CD1c-positive myeloid dendritic cell (primary cell): ENCODE data around the gene SLC44A3.

ENCODE experiments used
- DNase-seq: peaks from one replicate; pipeline ENCODE4 v3.0.0-alpha.2; 2016; ENCODE audit errors: extremely low spot score

The SLC44A3 gene

DNA sequence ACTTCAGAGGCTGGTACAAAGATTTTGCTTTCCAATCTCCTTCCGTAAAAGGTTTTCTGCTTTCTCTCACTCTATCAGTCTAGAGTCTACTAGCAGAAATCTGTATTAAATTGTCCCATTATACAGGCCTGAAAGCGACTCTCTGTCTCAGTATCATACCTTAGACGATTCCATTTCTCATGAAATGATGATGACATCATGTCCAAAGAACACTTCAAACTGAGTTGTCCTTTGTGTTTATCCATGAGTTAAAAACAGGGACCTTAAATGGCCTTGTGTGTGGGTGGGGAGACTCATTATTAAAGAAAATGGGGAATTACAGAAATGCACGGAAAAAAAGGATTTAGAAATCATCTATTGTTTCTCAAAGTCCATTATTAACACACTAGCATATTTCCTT, 21.0 kb upstream of the SLC44A3 start:
- peak; percentile 77 for DNase-seq

DNA sequence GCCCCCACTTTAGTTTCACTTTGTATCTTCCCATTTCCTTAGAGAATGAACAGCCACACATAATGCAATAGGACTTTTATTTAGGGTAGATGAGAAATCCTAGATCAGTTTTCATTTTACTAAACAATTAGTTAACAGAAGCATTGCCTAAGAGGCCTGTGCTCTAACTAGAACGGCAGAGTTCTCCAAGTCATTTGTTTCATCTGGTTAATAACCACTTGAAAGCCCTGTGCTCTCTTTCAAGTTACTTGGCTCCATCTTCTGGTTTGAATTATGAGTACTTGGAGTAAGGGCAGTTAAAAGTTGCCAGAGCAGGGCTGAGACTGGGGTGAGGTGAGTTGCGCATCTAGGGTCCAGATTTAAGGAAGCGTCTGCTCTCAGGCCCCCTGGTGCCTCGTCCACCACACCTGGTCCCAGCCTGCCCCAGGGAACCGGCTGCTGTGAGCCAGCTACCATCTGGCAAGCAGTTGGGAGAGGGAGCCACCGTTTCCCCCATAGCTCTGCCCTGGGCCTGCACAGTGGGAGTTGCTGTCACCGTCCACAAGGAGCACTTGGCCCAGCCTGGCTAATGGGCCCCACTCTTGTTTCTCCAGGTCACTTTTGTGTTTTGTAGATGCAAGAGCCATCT, 18.1 kb upstream of the SLC44A3 start:
- DNase-seq = peak; percentile 41

DNA sequence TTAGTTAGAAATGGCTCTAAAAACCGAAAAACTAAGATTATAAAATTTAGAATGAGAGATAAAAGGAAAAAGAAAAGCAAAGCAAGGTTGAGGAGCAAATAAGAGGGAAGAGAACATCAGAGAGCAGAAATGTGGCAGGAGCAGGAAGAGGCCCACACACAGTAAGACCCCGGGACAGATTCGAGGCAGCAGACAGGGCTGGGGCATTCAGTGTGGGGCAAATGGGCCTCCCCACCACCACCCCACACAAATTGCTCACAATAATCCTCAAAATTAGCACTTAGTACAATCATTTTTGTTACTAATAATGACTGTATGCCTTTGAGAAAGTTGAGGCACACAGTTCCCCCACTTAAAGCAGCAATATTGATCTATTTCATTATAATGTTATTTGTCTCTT, 17.1 kb upstream of the SLC44A3 start:
- no peak for DNase-seq

DNA sequence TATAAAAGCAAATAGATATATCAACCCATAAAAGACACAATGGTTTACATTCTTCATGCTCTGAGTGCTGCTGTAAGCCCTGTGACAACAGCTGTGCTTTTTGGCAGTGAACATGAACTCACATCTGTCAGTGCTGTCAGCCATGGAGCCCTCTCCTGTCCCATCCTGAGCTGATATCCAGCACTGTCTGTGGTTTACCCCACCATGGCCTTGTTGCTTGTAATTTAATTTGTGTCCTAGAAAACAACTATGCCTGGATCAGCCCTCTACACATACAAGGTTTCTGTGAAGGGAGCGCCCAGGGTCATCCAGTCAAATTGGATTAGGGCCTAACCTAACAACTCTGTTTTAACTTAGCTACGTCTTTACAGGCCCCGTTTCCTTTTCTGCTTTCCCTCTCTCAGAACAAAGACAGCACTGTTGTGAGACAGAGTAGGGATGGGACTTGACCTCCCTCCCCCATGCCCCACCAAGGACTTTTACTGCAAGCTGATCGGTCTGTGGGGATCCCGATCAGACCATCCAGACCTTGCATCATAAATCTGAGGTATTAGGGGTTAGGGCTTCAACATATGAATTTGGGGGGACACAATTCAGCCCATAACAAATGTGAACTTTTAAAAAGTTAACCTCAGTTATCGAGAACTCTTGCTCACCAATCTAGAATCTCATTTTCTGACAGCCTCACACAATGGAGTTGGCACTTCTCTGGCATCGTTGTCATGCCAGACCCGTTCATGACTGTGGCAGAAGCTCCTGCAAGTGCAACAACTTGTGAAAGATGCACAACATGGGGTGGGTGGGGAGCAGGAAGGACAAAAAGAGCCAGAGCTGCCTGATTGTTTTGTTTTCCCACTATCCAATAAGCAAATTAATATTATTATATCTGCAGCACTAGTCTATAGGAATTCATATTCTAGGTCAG, 16.4 kb upstream of the SLC44A3 start:
- no peak for DNase-seq

DNA sequence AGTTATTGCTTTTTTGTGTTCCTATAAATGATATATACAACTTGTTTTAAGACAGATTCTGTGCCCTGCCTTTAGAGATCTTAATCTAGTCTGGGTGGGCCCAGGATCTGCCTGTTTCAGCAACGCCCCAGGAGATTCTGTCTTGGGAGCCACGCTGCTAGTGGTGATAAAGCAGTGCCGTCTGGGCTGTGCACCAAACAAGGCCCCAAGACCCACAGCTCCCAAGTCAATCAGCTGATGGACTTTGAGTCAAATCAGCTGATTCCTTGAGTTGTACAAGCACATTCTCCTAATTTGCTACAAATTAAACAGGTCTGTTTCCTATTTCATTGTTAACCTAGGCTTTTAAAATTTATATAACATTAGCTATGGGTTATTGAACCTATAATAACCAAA, 15.7 kb upstream of the SLC44A3 start:
- no peak for DNase-seq

DNA sequence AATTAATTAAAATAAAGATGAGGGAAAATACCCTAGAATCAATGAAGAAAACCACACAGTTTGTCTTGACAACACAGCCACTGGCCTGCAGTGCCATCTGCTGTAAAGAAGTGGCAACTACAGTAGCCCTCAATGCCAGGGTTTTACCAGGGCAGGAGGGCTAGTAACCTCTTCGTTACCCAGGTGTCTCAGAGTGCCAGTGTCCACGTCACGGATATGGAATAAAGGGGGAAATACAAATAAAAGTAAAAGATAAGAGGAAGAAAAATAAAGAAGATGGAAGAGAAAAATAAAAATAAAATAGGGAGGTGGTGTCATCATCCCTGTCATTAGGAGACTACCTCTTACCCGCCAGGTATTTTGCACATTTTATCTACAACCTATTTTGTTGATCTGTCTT, 14.2 kb upstream of the SLC44A3 start:
- DNase-seq = peak; percentile 72

DNA sequence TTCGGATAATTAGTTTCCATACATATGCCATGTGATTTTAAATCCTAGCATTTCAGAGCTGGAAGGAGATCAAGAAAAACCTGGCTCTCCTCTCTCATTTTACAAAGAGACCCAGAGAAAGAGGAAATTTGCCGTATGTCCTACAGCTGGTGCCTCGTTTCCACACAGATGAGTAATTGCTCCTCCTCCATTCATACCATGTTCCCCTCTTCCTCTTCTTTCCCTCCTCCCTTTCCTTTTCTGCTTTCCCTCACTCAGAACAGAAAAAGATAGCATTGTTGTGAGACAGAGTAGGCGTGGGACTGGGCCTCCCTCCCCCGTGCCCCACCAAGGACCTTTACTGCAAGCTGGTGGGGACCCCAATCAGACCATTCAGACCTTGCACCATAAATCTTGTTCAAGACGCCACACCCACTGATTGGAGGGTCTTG, 13.7 kb upstream of the SLC44A3 start:
- DNase-seq = no peak

DNA sequence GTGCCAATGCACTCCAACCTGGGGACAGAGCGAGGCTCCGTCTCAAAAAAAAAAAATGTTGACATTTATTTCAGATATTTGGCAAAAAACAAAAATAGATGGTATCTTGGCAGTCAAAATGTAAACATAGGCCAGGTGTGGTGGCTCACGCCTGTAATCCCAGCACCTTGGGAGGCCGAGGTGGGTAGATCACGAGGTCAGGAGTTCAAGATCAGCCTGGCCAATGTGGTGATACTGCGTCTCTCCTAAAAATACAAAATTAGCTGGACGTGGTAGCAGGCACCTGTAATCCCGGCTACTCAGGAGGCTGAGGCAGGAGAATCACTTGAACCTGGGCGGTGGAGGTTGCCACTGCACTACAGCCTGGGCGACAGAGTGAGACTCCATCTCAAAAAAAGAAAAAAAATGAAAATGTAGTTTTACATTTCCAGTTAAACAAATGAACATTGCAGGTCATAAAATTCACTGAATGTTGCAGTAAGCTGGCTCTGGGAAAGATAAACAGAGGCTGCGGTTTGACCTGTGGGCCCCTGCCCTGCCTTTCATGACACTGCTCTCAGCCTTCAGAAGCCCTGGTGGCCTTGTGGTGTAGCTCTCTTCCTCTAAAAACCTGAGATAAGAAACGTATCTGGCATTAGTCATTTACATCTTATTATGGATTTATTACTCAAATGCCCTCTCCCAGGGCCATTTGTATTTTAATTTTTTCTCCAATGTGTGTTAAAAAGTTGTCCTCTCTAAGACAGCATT, 12.2 kb upstream of the SLC44A3 start:
- DNase-seq = no peak

DNA sequence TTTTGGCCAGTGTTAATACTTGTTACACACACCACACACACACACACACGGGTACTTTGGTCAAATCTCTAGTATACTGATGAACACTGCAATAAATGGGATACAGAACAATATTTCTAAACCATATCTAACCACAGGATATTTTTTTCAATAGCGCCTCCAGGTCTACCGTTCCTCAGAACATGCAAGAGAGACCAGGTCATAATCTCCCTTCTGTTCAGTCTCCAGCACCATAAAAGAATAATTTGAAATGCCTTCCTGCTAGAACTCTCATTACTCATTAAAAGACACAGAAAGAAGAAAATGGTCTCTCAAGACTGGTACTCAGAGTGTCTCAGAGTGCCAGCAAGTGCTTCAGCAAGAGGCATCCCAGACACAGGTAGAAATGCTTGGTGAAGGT, 11.5 kb upstream of the SLC44A3 start:
- DNase-seq = no peak

DNA sequence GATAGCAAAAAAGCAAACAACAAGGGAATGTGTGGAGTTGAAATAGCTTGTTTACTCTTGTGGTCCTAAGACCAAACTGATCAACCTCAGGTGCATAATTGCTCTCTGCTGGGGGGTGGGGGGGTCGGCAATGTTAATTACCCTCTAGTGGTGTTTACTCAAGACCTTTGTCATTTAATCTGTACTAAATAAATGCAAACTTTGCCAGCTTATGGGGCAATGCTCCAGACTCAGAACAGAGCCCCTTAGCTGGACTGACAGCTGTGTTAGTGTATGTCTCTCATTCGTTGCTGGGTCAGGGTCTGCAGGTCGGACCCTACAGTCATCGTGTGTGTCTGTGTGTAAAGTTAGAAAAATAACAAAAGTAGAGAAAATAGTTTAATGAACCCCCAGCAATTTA, 7.2 kb upstream of the SLC44A3 start:
- DNase-seq = no peak

DNA sequence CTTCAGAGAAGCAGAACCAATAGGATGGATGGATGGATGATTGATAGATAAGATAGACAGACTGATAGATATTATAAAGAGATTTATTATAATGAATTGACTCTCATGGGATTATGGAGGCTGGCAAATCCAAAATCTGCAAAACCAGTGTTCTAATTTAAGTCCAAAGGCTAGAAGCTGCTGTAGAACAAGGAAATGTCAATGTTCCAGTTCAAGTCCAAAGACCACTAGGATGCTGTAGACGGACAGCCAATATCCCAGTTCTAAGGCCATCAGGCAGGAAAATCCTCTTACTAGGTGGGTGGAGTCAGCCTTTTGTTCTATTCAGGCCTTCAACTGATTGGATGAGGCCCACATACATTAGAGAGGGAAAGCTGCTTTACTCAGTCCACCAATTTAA, 4.1 kb upstream of the SLC44A3 start:
- DNase-seq = no peak

DNA sequence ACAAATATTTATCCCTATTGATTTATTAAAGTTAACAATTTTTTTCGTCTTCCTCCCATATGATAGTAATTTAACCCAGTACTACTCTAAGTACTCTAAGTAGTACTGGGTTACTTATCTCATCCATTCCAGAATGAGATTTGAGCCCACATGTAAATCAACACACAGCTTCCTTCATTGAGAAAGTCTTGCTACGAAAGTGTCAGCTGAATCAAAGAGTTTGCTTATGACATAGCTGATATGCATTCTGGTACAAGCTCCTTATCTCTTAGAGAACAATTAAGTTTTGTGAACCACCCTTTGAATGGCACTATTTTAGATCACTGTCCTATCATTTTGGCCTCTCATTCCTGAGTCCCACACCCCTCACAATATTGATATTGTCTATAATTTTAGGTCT, 2.4 kb upstream of the SLC44A3 start:
- DNase-seq = no peak

DNA sequence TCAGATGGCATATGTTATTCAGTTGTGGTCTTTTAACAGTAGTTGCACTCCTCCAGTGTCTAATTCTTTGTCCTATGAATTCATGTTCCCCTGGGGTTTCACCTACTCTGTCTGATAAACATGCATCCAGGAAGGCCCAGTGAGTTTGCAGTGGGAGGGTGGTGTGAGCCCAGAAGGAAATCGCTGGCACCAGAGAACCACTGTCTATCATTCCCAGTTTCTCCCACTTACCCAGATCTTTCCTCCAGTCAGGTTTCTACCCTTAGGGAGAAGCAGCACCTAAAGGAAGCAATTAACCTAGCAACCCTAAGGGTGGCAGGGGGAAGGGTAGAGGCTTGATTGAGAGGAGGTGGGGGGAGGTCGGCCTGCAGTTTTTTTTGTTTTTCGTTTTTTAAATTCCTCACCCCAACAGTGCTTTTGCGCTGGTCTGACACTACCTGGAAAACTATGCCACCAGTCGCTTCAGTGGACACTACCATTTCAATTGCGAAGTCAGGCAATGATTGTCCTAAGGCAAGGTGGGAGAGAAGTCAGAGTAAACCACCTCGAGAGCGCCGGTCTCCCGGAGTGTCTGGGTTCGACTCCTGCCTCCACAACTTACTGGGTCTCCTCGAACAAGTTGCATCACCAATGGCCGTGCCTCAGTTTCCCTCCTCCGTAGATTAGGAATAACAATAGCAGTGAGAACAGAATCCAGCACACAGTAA, 766 bp upstream of the SLC44A3 start:
- no peak for DNase-seq

DNA sequence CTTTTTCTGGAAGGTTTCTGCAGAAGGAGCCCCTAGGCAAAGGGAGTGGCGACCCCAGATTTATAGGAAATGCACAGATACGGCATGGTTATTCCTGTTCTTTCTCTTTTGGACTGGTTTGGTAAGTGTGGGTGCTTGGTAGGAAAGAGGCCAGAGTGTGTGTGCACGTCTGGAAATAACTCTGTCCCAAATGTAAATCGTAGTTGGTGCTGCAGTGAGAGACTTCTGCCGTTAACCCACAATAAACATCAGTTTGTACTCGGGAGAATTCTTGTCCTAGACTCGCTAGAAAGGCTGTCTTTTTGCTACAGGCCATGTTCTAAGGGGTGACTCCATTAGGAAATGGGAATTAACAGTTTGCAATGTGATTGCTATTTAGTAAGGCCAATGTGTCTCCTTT, 779 bp downstream of the SLC44A3 start:
- DNase-seq = no peak

DNA sequence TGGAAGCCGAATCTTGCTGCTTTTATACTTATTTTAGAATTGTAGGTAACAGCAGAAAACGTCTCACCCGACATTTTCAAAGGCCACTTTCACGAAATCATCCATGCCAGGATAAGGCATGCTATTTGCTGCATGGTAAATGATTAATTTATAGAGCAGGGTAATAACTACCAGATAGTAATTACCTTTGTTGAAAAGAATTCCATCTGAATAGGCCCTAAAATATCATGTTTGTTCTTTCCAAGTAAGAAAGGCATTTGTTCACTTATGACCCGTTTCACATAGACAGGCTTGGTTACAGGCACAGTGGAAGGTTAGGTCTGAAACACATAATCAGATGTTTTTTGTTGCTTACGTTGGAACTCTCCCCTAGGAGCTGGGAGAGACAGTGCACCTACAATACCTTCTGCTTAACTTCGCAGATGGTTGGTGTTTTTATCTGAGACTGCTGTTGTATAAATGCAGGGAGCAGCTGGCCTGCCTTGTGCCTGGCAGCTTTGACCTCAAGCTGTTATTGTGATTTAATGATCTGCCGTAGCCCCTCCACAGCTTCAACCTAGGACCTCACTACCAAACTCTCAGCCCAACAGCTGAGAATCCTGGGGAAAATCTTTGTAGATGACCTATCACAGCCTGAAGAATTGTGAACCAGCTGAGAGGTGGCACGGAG, 1.6 kb downstream of the SLC44A3 start:
- no peak for DNase-seq

DNA sequence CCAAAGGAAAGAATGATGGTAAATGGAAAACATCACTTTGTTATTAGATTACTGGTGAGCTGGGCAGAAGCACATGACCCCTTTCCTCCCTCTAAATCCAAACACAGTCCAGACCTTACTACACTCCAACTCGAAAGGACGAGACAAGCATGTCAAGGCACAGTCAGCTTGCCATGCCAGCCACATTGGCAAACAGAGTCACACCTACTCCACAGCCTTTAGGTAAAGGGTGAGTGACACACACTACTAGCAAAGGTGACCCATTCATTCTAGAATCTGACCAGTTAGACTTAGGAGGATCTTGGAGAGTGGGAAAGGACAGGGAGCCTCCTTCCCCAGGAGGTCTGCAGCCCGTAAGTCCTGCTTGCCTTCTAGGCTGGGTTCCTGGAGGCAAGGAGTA, 3.0 kb downstream of the SLC44A3 start:
- DNase-seq = no peak

DNA sequence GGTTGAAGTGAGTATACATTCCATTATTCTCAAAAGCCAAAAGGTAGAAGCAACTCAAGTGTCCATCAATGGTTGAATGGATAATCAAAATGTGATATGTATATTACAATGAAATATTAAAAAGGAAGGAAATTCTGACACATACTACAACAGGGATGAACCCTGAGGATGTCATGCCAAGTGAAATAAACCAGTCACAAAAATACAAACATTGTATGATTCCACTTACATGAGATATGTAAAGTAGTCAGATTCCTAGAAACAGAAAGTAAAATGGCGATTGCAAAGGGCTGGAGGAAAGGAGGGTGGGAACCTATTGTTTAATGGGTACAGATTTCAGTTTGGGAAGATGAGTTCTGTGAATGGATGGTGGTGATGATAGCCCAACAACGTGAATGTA, 5.8 kb downstream of the SLC44A3 start:
- no peak for DNase-seq

DNA sequence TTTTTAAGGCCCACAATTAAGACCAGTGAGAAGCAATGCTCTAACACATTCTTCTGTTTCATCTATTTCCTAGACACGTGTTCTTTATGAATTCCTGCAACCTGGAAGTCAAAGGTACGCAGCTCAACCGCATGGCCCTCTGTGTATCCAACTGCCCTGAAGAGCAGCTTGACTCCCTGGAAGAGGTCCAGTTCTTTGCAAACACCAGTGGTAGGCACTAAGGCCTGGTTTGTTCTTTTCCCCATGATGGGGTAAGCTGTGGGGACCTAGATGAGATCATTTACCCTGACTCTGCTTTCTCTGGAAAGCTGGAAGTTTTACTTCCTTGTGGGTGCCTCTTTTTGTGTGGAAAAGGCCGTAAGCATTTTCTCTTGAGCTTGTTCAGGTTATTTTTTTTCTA, 7.3 kb downstream of the SLC44A3 start:
- DNase-seq = no peak

DNA sequence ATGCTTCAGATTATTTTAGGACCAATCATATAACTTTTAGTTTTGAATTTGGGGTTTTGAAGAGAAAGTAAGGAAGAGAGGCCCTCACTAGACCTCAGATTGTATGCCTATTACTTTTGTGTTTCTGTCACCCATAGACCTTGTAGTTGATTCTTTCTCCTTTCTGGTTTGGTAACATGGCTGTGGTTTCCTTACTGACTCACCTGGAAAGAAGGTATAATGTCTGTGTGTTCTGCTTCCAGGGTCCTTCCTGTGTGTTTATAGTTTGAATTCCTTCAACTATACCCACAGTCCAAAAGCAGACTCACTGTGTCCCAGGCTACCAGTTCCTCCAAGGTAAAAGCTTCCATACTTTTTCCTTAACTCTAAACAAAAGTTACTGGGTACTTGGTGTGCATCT, 8.1 kb downstream of the SLC44A3 start:
- no peak for DNase-seq

DNA sequence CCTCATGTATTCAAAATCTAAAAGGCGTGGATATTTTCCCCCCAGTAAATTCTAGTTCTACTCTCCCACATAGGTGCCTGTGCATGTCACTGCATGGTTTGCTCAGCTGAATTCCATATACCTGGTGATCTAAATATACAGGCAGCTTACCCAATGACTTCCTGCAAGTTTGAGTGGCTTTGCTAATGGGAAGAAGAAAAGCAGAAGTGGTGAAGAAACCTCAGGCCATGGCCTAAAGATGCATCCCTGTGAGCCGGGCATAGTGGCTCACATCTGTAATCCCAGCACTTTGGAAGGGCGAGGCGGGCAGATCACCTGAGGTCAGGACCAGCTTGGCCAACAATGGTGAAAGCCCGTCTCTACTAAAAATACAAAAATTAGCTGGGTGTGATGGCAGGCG, 11.5 kb downstream of the SLC44A3 start:
- DNase-seq = peak; percentile 49

DNA sequence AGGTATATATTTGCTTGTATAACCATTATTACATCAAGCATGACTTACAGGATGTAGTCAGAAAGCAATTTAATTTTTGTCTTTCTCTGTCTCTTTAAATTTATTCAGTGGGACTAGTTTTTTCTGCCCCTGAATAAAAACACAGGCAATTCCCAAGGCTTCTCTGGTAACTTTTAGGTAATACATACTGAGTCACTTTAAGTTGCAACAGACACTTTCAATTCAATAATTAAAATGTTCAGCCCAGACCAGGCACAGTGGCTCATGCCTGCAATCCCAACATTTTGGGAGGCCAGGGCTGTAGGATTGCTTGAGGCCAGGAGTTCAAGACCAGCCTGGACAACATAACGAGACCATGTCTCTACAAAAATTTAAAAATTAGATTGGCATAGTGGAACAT, 12.3 kb downstream of the SLC44A3 start:
- DNase-seq = no peak
